SK-N-SH treated with all-trans-retinoic acid at 6 μM for 48 hours (cell line): ENCODE data around the gene CCNH.

Experiments
- ATAC-seq: fragments of 200-7000 bp; cut with Tn5 transposase; 3 replicates; pipeline ENCODE4 v1.9.1; 2020; ENCODE audit warnings: mild to moderate bottlenecking, moderate library complexity
- ARNTL ChIP-seq: fragments of 450-650 bp; formaldehyde crosslinking; IDR thresholded peaks from 2 replicates; pipeline ENCODE4 v1.5.0; 2020; ENCODE audit warnings: low read depth, mild to moderate bottlenecking, moderate library complexity, borderline replicate concordance
- CREB5 ChIP-seq: fragments of 250-450 bp; sonication (Bioruptor Pico); IDR thresholded peaks from 2 replicates; pipeline ENCODE4 v1.5.1; 2020; ENCODE audit warnings: low read depth, mild to moderate bottlenecking, moderate library complexity
- CSDC2 ChIP-seq: fragments of 250-450 bp; sonication (Bioruptor Pico); IDR thresholded peaks from 2 replicates; pipeline ENCODE4 v1.5.0; 2020; ENCODE audit warnings: mild to moderate bottlenecking, moderate library complexity
- CSRNP3 ChIP-seq: fragments of 250-450 bp; sonication (Bioruptor Pico); IDR thresholded peaks from 2 replicates; pipeline ENCODE4 v1.5.1; 2021; ENCODE audit warnings: mild to moderate bottlenecking, moderate library complexity
- ESRRG ChIP-seq: fragments of 250-450 bp; sonication (Bioruptor Pico); IDR thresholded peaks from 2 replicates; pipeline ENCODE4 v1.6.1; 2021; ENCODE audit warnings: mild to moderate bottlenecking
- GLIS3 ChIP-seq: fragments of 250-450 bp; sonication (Bioruptor Pico); IDR thresholded peaks from 2 replicates; pipeline ENCODE4 v1.5.0; 2020; ENCODE audit warnings: mild to moderate bottlenecking, moderate library complexity
- ISL1 ChIP-seq: fragments of 250-450 bp; sonication (Bioruptor Pico); IDR thresholded peaks from 2 replicates; pipeline ENCODE4 v2.1.2; 2022; ENCODE audit warnings: mild to moderate bottlenecking, moderate library complexity
- OSR1 ChIP-seq: fragments of 250-450 bp; sonication (Bioruptor Pico); IDR thresholded peaks from 2 replicates; pipeline ENCODE4 v1.8.0; 2022; ENCODE audit warnings: moderate library complexity, mild to moderate bottlenecking, inconsistent platforms
- PATZ1 ChIP-seq: fragments of 250-450 bp; sonication (Bioruptor Pico); IDR thresholded peaks from 2 replicates; pipeline ENCODE4 v1.8.0; 2020; ENCODE audit warnings: mild to moderate bottlenecking, moderate library complexity, borderline replicate concordance
- POU6F1 ChIP-seq: fragments of 250-450 bp; sonication (Bioruptor Pico); IDR thresholded peaks from 2 replicates; pipeline ENCODE4 v1.8.0; 2021; ENCODE audit warnings: low read depth, mild to moderate bottlenecking, moderate library complexity, borderline replicate concordance
- PPARA ChIP-seq: fragments of 250-450 bp; sonication (Bioruptor Pico); IDR thresholded peaks from 2 replicates; pipeline ENCODE4 v1.5.0; 2020; ENCODE audit warnings: mild to moderate bottlenecking, borderline replicate concordance
- RARB ChIP-seq: fragments of 250-450 bp; sonication (Bioruptor Pico); IDR thresholded peaks from 2 replicates; pipeline ENCODE4 v1.8.0; 2021; ENCODE audit warnings: mild to moderate bottlenecking, moderate library complexity
- TCF4 ChIP-seq: fragments of 250-450 bp; sonication (Bioruptor Pico); IDR thresholded peaks from 2 replicates; pipeline ENCODE4 v1.8.0; 2021; ENCODE audit warnings: mild to moderate bottlenecking, moderate library complexity, borderline replicate concordance
- TOX ChIP-seq: fragments of 250-450 bp; sonication (Bioruptor Pico); IDR thresholded peaks from 2 replicates; pipeline ENCODE4 v1.8.0; 2021; ENCODE audit warnings: mild to moderate bottlenecking, moderate library complexity, borderline replicate concordance
- TSHZ2 ChIP-seq: fragments of 250-450 bp; sonication (Bioruptor Pico); IDR thresholded peaks from 2 replicates; pipeline ENCODE4 v1.5.0; 2020; ENCODE audit warnings: mild to moderate bottlenecking, moderate library complexity
- ZC3H10 ChIP-seq: fragments of 250-450 bp; sonication (Bioruptor Pico); IDR thresholded peaks from 2 replicates; pipeline ENCODE4 v1.5.1; 2021; ENCODE audit warnings: mild to moderate bottlenecking, moderate library complexity
- ZFP3 ChIP-seq: fragments of 250-450 bp; sonication (Bioruptor Pico); IDR thresholded peaks from 2 replicates; pipeline ENCODE4 v1.5.0; 2020; ENCODE audit warnings: mild to moderate bottlenecking, moderate library complexity
- ZFP30 ChIP-seq: fragments of 450-650 bp; formaldehyde crosslinking; IDR thresholded peaks from 2 replicates; pipeline ENCODE4 v1.5.0; 2022; ENCODE audit warnings: mild to moderate bottlenecking, moderate library complexity
- ZNF565 ChIP-seq: fragments of 450-650 bp; formaldehyde crosslinking; conservative IDR thresholded peaks from 2 replicates; pipeline ENCODE4 v1.5.0; 2020; ENCODE audit warnings: low read depth, mild to moderate bottlenecking, moderate library complexity
- ZNF70 ChIP-seq: fragments of 450-650 bp; formaldehyde crosslinking; IDR thresholded peaks from 2 replicates; pipeline ENCODE4 v1.5.0; 2020; ENCODE audit warnings: mild to moderate bottlenecking, moderate library complexity
- ZNF8 ChIP-seq: fragments of 450-650 bp; formaldehyde crosslinking; IDR thresholded peaks from 2 replicates; pipeline ENCODE4 v1.5.0; 2020; ENCODE audit warnings: mild to moderate bottlenecking, moderate library complexity

Gene CCNH

DNA sequence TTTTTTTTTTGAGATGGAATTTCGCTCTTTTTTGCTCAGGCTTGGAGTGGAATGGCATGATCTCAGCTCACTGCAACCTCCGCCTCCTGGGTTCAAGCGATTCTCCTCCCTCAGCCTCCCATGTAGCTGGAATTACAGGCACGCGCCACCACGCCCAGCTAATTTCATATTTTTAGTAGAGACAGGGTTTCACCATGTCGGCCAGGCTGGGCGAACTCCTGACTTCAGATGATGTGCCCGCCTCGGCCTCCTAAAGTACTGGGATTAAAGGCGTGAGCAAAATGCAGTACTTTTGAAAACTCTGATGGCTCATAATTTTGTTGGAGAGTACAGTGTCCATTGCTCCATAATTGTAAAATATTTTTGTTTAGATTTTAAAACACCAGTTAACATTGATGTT lies 52.6 kb downstream of the CCNH start (continued):
- no peak for TF ChIP-seq ZFP3 (CRISPR knock-in tag)
- no peak for TF ChIP-seq ISL1 (CRISPR knock-in tag)
- no peak for TF ChIP-seq ZNF70 (CRISPR knock-in tag)

- no peak for ATAC-seq
- TF ChIP-seq OSR1 (CRISPR knock-in tag) (no peak), PATZ1 (no peak), CREB5 (CRISPR knock-in tag) (no peak), ARNTL (CRISPR knock-in tag) (no peak), POU6F1 (CRISPR knock-in tag) (no peak), ZNF8 (CRISPR knock-in tag) (no peak), CSRNP3 (CRISPR knock-in tag) (no peak), TSHZ2 (CRISPR knock-in tag) (no peak), ZFP30 (no peak), CSDC2 (CRISPR knock-in tag) (no peak)
These were observed 53.6 kb downstream of the CCNH start for GRCh38 chr5:87359106-87359505.

GRCh38 chr5:87354496-87354895 lies 58.2 kb downstream of the CCNH start:
- no peak for ATAC-seq
- TF ChIP-seq ISL1 (CRISPR knock-in tag) (no peak), TOX (CRISPR knock-in tag) (no peak), PPARA (CRISPR knock-in tag) (no peak), TCF4 (CRISPR knock-in tag) (no peak), ZNF70 (CRISPR knock-in tag) (no peak), ZC3H10 (CRISPR knock-in tag) (no peak), ARNTL (CRISPR knock-in tag) (no peak), GLIS3 (CRISPR knock-in tag) (no peak), ZNF565 (no peak), ESRRG (CRISPR knock-in tag) (no peak), RARB (CRISPR knock-in tag) (no peak), OSR1 (CRISPR knock-in tag) (no peak), POU6F1 (CRISPR knock-in tag) (no peak), CSRNP3 (CRISPR knock-in tag) (no peak), ZFP30 (no peak), ZNF8 (CRISPR knock-in tag) (no peak), ZFP3 (CRISPR knock-in tag) (no peak), PATZ1 (no peak)
